GM18498 (cell line): ENCODE measurements around the gene MALSU1.

Source experiments
- ATAC-seq: cut with Tn5 transposase; IDR thresholded peaks from one replicate; pipeline ENCODE4 v1.9.1; 2021; ENCODE audit warnings: mild to moderate bottlenecking, moderate library complexity; ENCODE audit not compliant: unreplicated experiment

The MALSU1 gene

DNA sequence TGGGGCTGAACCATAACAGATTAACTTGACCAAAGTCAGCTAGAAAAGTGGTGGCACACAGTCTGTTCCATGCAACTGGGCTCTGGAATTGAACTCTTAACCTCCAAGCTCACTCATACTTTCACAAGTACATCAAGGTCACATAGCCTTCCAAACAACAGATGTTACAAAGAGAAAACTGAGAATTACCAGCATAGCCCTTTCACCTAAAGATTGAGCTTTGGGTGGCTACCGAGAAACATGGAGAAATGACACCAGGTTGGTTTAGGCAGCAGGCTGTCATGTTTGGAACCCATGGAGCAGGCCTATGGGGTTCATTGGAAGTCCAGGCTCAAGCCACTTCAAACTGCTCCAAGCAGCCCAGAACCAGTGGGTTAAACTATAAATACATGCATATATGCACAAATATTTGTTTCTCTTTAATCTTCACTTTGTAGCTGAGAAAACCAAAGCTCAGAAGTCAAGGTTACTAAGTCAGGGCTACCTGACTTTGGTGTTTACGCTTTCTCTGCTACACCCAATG lies 59.1 kb downstream of the MALSU1 start:
- no peak for ATAC-seq
